SK-N-SH (cell line): Measurements from ENCODE around the gene NEK8. TPM values are rescaled to one million over a fixed set of nuclear protein-coding genes. Genes with fewer than 3 reads are reported as not detected.

Source experiments
- CTCF ChIA-PET: fragments of 300-600, 350-600 bp; formaldehyde crosslinking; extraction: SDS; loops from one replicate; lab custom pipeline; 2021; lab: Yijun Ruan, JAX
- POLR2A ChIA-PET: fragments of 350-600 bp; sonication (Branson Sonifier 250); formaldehyde crosslinking; extraction: SDS; loops from one replicate; lab custom pipeline; 2020; ENCODE audit warnings: antibody characterized with exemption, inconsistent platforms; lab: Yijun Ruan, JAX
- DNase-seq: peaks from one replicate; pipeline ENCODE4 v3.0.0; 2012
- H2AFZ ChIP-seq: fragments of 200-600 bp; sonication (generic); 2 replicates; pipeline ENCODE4 v1.8.1; 2016; ENCODE audit warnings: antibody characterized with exemption, mild to moderate bottlenecking, low read depth
- H3F3A ChIP-seq: fragments of 200-600 bp; sonication (generic); replicated peaks from 2 replicates; pipeline ENCODE3; 2016; ENCODE audit warnings: antibody characterized with exemption, mild to moderate bottlenecking; ENCODE audit not compliant: insufficient read depth
- H3K27ac ChIP-seq, 2 experiments: fragments of 200-500 bp in 1 of 2; fragments of 200-600 bp in 1 of 2; sonication (Bioruptor generic) in 1 of 2; sonication (generic), shearing (Covaris generic) in 1 of 2; 2 replicates each; pipeline versions ENCODE4 v1.5.1 to v1.6.1; 2014 to 2016; ENCODE audit warnings: low read depth in 2 of 2, inconsistent platforms in 1 of 2, low read length in 1 of 2, mild to moderate bottlenecking in 1 of 2, mixed read lengths in 1 of 2
- H3K27me3 ChIP-seq: fragments of 200-600 bp; sonication (generic), shearing (Covaris generic); 2 replicates; pipeline ENCODE4 v1.6.1; 2016; ENCODE audit warnings: mixed run types; ENCODE audit not compliant: insufficient read depth
- H3K36me3 ChIP-seq, 2 experiments: fragments of 200-500 bp in 1 of 2; fragments of 200-600 bp in 1 of 2; sonication (Bioruptor generic) in 1 of 2; sonication (generic) in 1 of 2; replicated peaks in 1 of 2; 2 replicates each; pipeline versions ENCODE3 to v1.5.1; 2014 to 2016; ENCODE audit warnings: low read length in 1 of 2, mild to moderate bottlenecking in 1 of 2; ENCODE audit not compliant: insufficient read depth in 2 of 2, control insufficient read depth in 1 of 2
- H3K4me1 ChIP-seq, 2 experiments: fragments of 200-500 bp in 1 of 2; fragments of 200-600 bp in 1 of 2; sonication (Bioruptor generic) in 1 of 2; sonication (generic), shearing (Covaris generic) in 1 of 2; 2 replicates each; pipeline versions ENCODE4 v1.5.1 to v1.6.1; 2014 to 2016; ENCODE audit warnings: low read depth in 1 of 2, low read length in 1 of 2, mixed run types in 1 of 2; ENCODE audit not compliant: insufficient read depth in 2 of 2, control insufficient read depth in 1 of 2
- H3K4me2 ChIP-seq: fragments of 200-600 bp; sonication (generic), shearing (Covaris generic); 2 replicates; pipeline ENCODE4 v1.6.1; 2017; ENCODE audit warnings: mixed run types
- H3K4me3 ChIP-seq, 2 experiments: fragments of 200-500 bp in 1 of 2; fragments of 200-600 bp in 1 of 2; sonication (Bioruptor generic) in 1 of 2; sonication (generic), shearing (Covaris generic) in 1 of 2; 2 replicates each; pipeline versions ENCODE4 v1.5.1 to v1.8.1; 2014 to 2016; ENCODE audit warnings: low read depth in 2 of 2, inconsistent platforms in 1 of 2, low read length in 1 of 2, mild to moderate bottlenecking in 1 of 2, mixed read lengths in 1 of 2, moderate library complexity in 1 of 2
- H3K79me2 ChIP-seq: fragments of 200-600 bp; sonication (generic); 2 replicates; pipeline ENCODE4 v1.8.1; 2017; ENCODE audit warnings: mild to moderate bottlenecking; ENCODE audit not compliant: insufficient read depth
- H3K9ac ChIP-seq: fragments of 200-600 bp; sonication (generic); 2 replicates; pipeline ENCODE4 v1.6.1; 2017; ENCODE audit warnings: mixed run types
- H3K9me2 ChIP-seq: fragments of 200-600 bp; sonication (generic); 2 replicates; pipeline ENCODE4 v1.6.1; 2017; ENCODE audit warnings: mixed run types
- H3K9me3 ChIP-seq: fragments of 200-600 bp; sonication (generic); 2 replicates; pipeline ENCODE4 v1.6.1; 2017; ENCODE audit warnings: mixed run types, mild to moderate bottlenecking, moderate library complexity
- H4K20me1 ChIP-seq: fragments of 200-600 bp; sonication (generic); 2 replicates; pipeline ENCODE4 v1.6.1; 2017; ENCODE audit warnings: mild to moderate bottlenecking, mixed run types; ENCODE audit not compliant: insufficient read depth
- CHD2 ChIP-seq: fragments of 150-350 bp; IDR thresholded peaks from 2 replicates; pipeline ENCODE4 v1.6.1; 2018; ENCODE audit warnings: low read length; ENCODE audit not compliant: partially characterized antibody
- ELF1 ChIP-seq: IDR thresholded peaks from 2 replicates; pipeline ENCODE4 v1.4.0; 2012
- EP300 ChIP-seq, 2 experiments: IDR thresholded peaks; 2 replicates each; pipeline versions ENCODE4 v1.4.0 to v1.6.1; 2012; ENCODE audit warnings: borderline replicate concordance in 1 of 2, low read depth in 1 of 2, low read length in 1 of 2
- EZH2phosphoT487 ChIP-seq: fragments of 200-600 bp; sonication (generic); IDR thresholded peaks from 2 replicates; pipeline ENCODE4 v1.6.1; 2017; ENCODE audit warnings: low read depth, mixed run types, mild to moderate bottlenecking, antibody characterized with exemption, moderate library complexity, borderline replicate concordance
- FOXM1 ChIP-seq: IDR thresholded peaks from 2 replicates; pipeline ENCODE4 v1.4.0; 2012; ENCODE audit warnings: low read depth, mild to moderate bottlenecking
- GABPA ChIP-seq: IDR thresholded peaks from 2 replicates; pipeline ENCODE4 v1.4.0; 2012; ENCODE audit warnings: low read depth, mild to moderate bottlenecking
- NFIC ChIP-seq: IDR thresholded peaks from 2 replicates; pipeline ENCODE4 v1.4.0; 2012; ENCODE audit warnings: borderline replicate concordance
- POLR2AphosphoS5 ChIP-seq: IDR thresholded peaks from 2 replicates; pipeline ENCODE4 v1.6.1; 2012; ENCODE audit warnings: low read depth, low read length
- REST ChIP-seq: IDR thresholded peaks from 2 replicates; pipeline ENCODE4 v1.6.1; 2012; ENCODE audit warnings: mild to moderate bottlenecking, low read depth, low read length, moderate library complexity
- RFX5 ChIP-seq: IDR thresholded peaks from 2 replicates; pipeline ENCODE4 v1.6.1; 2012; ENCODE audit warnings: mild to moderate bottlenecking, improper control_type of control experiment, low read length
- SIN3A ChIP-seq: IDR thresholded peaks from 2 replicates; pipeline ENCODE4 v1.6.1; 2012; ENCODE audit warnings: low read depth, mild to moderate bottlenecking, low read length, moderate library complexity, borderline replicate concordance
- SMC3 ChIP-seq: IDR thresholded peaks from 2 replicates; pipeline ENCODE4 v1.6.1; 2012; ENCODE audit warnings: low read depth, low read length, improper control_type of control experiment
- USF2 ChIP-seq: fragments of 150-350 bp; IDR thresholded peaks from 2 replicates; pipeline ENCODE4 v1.6.1; 2017; ENCODE audit warnings: antibody characterized with exemption, low read length, low read depth, borderline replicate concordance
- YY1 ChIP-seq: IDR thresholded peaks from 2 replicates; pipeline ENCODE4 v1.4.0; 2012; ENCODE audit warnings: low read depth, mild to moderate bottlenecking
- ZBTB33 ChIP-seq: IDR thresholded peaks from 2 replicates; pipeline ENCODE4 v1.4.0; 2012; ENCODE audit warnings: low read depth, borderline replicate concordance
- WGBS: methylation state at CpG from one replicate; pipeline ENCODE4 v1.1.6; 2017; ENCODE audit warnings: low lambda C conversion rate; 5-methylcytosine and 5-hydroxymethylcytosine counted together
- polyA plus RNA-seq, 3 experiments: library from polyadenylated mRNA; depleted of rRNA; stranded (reverse); fragments of >200 nt; gene quantifications; 2 replicates each; pipeline ENCODE4 v1.2.3, GENCODE V29; 2012
- TF ChIP-seq, protein P1 (sequence below): IDR thresholded peaks from 2 replicates; pipeline ENCODE4 v1.4.0; 2012; ENCODE audit warnings: low read depth, borderline replicate concordance
- TF ChIP-seq, protein P2 (sequence below): fragments of 200-600 bp; sonication (generic); IDR thresholded peaks from 2 replicates; pipeline ENCODE4 v1.6.1; 2017; ENCODE audit warnings: antibody characterized with exemption, mild to moderate bottlenecking, moderate library complexity
- TF ChIP-seq, protein P3 (sequence below): IDR thresholded peaks from 2 replicates; pipeline ENCODE4 v1.4.0; 2012; ENCODE audit warnings: low read depth

NEK8 gene
- polyA plus RNA-seq, 1 of the 3 experiments (the other 2 are of a cell fraction), result 6.0 TPM

- no peaks in the 10 kb centered on the region for H3K9me2 ChIP-seq
- ChIA-PET POLR2A (interaction anchor here (0.8 to 1.1 kb wide), 2 partner anchors 8 to 9 kb away, joined by 3 read pairs; partner anchors contain the start of gene TRAF4), CTCF (interaction anchor here (1.1 to 1.2 kb wide), 3 partner anchors 8 to 15 kb away, joined by 3 to 8 read pairs (median 5); partner anchors contain the start of gene TLCD1)
- no peak for DNase-seq
- 82% methylated on average over 10 of the region's 10 CpGs for WGBS
- H3K4me2 ChIP-seq, result no peak overlapping the region
- H3K9ac ChIP-seq, result no peak overlapping the region
- H4K20me1 ChIP-seq, result no peaks in the 10 kb centered on the region
- no peak overlapping the region for H3K27ac ChIP-seq
- no peak for TF ChIP-seq USF2
- TF ChIP-seq, protein P1, sequence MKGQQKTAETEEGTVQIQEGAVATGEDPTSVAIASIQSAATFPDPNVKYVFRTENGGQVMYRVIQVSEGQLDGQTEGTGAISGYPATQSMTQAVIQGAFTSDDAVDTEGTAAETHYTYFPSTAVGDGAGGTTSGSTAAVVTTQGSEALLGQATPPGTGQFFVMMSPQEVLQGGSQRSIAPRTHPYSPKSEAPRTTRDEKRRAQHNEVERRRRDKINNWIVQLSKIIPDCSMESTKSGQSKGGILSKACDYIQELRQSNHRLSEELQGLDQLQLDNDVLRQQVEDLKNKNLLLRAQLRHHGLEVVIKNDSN, result no peak
- TF ChIP-seq EP300 (IDR thresholded peaks at IDR 0.05; ENCODE audit: borderline replicate concordance in 1 of 2, low read depth in 1 of 2, low read length in 1 of 2), result no peak
- no peak for TF ChIP-seq FOXM1
- no peak for TF ChIP-seq GABPA
- no peak for TF ChIP-seq EZH2phosphoT487
- no peak for TF ChIP-seq SIN3A
- no peak for TF ChIP-seq CHD2
- TF ChIP-seq, protein P2, sequence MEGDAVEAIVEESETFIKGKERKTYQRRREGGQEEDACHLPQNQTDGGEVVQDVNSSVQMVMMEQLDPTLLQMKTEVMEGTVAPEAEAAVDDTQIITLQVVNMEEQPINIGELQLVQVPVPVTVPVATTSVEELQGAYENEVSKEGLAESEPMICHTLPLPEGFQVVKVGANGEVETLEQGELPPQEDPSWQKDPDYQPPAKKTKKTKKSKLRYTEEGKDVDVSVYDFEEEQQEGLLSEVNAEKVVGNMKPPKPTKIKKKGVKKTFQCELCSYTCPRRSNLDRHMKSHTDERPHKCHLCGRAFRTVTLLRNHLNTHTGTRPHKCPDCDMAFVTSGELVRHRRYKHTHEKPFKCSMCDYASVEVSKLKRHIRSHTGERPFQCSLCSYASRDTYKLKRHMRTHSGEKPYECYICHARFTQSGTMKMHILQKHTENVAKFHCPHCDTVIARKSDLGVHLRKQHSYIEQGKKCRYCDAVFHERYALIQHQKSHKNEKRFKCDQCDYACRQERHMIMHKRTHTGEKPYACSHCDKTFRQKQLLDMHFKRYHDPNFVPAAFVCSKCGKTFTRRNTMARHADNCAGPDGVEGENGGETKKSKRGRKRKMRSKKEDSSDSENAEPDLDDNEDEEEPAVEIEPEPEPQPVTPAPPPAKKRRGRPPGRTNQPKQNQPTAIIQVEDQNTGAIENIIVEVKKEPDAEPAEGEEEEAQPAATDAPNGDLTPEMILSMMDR, result no peak
- TF ChIP-seq YY1, result no peak
- TF ChIP-seq RFX5, result no peak
- no peak for TF ChIP-seq ZBTB33
- no peak for TF ChIP-seq ELF1
- TF ChIP-seq, protein P3, sequence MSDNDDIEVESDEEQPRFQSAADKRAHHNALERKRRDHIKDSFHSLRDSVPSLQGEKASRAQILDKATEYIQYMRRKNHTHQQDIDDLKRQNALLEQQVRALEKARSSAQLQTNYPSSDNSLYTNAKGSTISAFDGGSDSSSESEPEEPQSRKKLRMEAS, result no peak
- no peak for TF ChIP-seq SMC3
- no peak for TF ChIP-seq REST
- TF ChIP-seq NFIC, result no peak
- TF ChIP-seq POLR2AphosphoS5, result no peak
- no peak overlapping the region for H2AFZ ChIP-seq
- no peaks in the 10 kb centered on the region for H3K36me3 ChIP-seq
- no peaks in the 10 kb centered on the region for H3K27me3 ChIP-seq
- no peaks in the 10 kb centered on the region for H3F3A ChIP-seq
- H3K79me2 ChIP-seq, result no peaks in the 10 kb centered on the region
- H3K4me3 ChIP-seq, result no peak overlapping the region
- H3K9me3 ChIP-seq, result no peaks in the 10 kb centered on the region
- no peaks in the 10 kb centered on the region for H3K4me1 ChIP-seq
Observed at GRCh38 chr17:28734712-28735241, 6.2 kb downstream of the NEK8 start.
